ENCODE measurements around the gene RPS3. TPM values are rescaled to one million over a fixed set of nuclear protein-coding genes. Genes with fewer than 3 reads are reported as not detected.

The RPS3 gene
- total and polyA plus RNA-seq, 2 of the 13 experiments (the other 11 are each of a cell fraction or from before 2014, with no cell fraction given), result 2,143 to 3,616 TPM

DNA sequence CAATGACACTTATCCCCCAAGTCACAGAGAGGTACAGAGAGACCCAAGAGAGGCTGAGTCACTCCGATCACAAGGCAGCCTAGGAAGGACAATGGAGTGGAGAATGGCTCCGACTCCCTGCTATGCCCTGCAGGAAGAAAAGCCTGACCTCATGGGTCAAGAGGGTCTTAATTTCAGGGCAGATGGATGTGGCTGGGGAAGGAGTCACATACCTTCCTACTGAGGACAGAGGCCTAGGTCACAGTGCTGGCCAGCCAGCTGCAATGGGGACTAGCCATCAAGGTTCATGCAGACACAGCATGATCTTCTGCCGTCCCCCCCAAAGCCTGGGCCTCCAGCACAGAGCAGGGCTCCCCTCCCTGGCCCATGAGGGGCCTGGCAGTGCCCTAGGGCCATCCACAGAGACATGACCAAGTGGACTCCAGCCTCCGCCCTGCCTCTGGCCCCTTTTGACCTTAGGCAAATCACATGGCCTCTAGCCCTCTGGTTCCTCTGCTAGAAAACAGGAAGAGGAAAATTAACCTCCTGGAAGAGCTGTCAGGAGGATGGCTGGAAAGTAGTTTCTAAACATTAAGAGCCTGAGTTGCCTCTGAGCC, 49.7 kb upstream of the RPS3 start (continued):
- TF ChIP-seq, protein P1, sequence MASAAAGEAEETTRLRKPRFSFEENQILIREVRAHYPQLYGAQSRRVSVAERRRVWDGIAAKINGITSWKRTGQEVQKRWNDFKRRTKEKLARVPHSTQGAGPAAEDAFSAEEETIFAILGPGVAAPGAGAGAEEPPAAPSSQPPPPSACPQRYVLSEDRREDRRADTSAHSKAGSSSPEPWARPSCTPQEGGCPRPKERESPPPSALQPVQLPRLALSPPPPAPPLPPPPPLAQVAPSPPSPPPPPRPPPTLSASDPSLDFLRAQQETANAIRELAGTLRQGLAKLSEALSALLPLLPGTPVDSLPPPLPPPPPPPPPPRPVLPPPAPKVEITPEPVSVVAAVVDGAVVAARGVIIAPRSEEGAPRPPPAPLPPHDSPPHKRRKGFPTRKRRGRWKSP (CRISPR knock-in tag; IDR thresholded peaks at IDR 0.05), result no peak
- no peak for TF ChIP-seq ZNF251 (CRISPR knock-in tag; IDR thresholded peaks at IDR 0.05)
- TF ChIP-seq, protein P2, sequence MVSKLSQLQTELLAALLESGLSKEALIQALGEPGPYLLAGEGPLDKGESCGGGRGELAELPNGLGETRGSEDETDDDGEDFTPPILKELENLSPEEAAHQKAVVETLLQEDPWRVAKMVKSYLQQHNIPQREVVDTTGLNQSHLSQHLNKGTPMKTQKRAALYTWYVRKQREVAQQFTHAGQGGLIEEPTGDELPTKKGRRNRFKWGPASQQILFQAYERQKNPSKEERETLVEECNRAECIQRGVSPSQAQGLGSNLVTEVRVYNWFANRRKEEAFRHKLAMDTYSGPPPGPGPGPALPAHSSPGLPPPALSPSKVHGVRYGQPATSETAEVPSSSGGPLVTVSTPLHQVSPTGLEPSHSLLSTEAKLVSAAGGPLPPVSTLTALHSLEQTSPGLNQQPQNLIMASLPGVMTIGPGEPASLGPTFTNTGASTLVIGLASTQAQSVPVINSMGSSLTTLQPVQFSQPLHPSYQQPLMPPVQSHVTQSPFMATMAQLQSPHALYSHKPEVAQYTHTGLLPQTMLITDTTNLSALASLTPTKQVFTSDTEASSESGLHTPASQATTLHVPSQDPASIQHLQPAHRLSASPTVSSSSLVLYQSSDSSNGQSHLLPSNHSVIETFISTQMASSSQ (IDR thresholded peaks at IDR 0.05; ENCODE audit: low read depth), result no peak
- TF ChIP-seq, protein P2 (CRISPR knock-in tag; IDR thresholded peaks at IDR 0.05; ENCODE audit: borderline replicate concordance), result no peak
- TF ChIP-seq, protein P3, sequence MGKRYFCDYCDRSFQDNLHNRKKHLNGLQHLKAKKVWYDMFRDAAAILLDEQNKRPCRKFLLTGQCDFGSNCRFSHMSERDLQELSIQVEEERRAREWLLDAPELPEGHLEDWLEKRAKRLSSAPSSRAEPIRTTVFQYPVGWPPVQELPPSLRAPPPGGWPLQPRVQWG (CRISPR knock-in tag; IDR thresholded peaks at IDR 0.05; ENCODE audit: borderline replicate concordance, low read depth), result no peak
- no peak for TF ChIP-seq MIER2 (CRISPR knock-in tag; IDR thresholded peaks at IDR 0.05)
- TF ChIP-seq RARA (CRISPR knock-in tag; IDR thresholded peaks at IDR 0.05), result peak; percentile 77
- TF ChIP-seq, protein P4, sequence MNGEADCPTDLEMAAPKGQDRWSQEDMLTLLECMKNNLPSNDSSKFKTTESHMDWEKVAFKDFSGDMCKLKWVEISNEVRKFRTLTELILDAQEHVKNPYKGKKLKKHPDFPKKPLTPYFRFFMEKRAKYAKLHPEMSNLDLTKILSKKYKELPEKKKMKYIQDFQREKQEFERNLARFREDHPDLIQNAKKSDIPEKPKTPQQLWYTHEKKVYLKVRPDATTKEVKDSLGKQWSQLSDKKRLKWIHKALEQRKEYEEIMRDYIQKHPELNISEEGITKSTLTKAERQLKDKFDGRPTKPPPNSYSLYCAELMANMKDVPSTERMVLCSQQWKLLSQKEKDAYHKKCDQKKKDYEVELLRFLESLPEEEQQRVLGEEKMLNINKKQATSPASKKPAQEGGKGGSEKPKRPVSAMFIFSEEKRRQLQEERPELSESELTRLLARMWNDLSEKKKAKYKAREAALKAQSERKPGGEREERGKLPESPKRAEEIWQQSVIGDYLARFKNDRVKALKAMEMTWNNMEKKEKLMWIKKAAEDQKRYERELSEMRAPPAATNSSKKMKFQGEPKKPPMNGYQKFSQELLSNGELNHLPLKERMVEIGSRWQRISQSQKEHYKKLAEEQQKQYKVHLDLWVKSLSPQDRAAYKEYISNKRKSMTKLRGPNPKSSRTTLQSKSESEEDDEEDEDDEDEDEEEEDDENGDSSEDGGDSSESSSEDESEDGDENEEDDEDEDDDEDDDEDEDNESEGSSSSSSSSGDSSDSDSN (CRISPR knock-in tag; IDR thresholded peaks at IDR 0.05), result no peak
- TF ChIP-seq ZNF30 (CRISPR knock-in tag; IDR thresholded peaks at IDR 0.05), result no peak
- no peak for TF ChIP-seq STAT5B (CRISPR knock-in tag; IDR thresholded peaks at IDR 0.05)
- TF ChIP-seq ZNF660 (CRISPR knock-in tag; IDR thresholded peaks at IDR 0.05; ENCODE audit: borderline replicate concordance, low read depth), result no peak
- no peak for TF ChIP-seq SP5 (CRISPR knock-in tag; IDR thresholded peaks at IDR 0.05; ENCODE audit: borderline replicate concordance, low read depth)
- TF ChIP-seq NRL (CRISPR knock-in tag; IDR thresholded peaks at IDR 0.05; ENCODE audit: borderline replicate concordance), result no peak
- TF ChIP-seq, protein P5, sequence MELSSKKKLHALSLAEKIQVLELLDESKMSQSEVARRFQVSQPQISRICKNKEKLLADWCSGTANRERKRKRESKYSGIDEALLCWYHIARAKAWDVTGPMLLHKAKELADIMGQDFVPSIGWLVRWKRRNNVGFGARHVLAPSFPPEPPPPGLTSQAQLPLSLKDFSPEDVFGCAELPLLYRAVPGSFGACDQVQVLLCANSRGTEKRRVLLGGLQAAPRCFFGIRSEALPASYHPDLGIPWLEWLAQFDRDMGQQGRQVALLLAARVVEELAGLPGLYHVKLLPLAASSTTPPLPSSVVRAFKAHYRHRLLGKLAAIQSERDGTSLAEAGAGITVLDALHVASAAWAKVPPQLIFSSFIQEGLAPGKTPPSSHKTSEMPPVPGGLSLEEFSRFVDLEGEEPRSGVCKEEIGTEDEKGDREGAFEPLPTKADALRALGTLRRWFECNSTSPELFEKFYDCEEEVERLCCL (CRISPR knock-in tag; IDR thresholded peaks at IDR 0.05; ENCODE audit: borderline replicate concordance), result no peak
- TF ChIP-seq PAWR (CRISPR knock-in tag; IDR thresholded peaks at IDR 0.05; ENCODE audit: borderline replicate concordance), result no peak
- TF ChIP-seq ZNF543 (CRISPR knock-in tag; IDR thresholded peaks at IDR 0.05), result no peak
- no peak for TF ChIP-seq ZNF768 (CRISPR knock-in tag; IDR thresholded peaks at IDR 0.05)
- TF ChIP-seq ONECUT2 (CRISPR knock-in tag; IDR thresholded peaks at IDR 0.05), result no peak
- TF ChIP-seq, protein P6, sequence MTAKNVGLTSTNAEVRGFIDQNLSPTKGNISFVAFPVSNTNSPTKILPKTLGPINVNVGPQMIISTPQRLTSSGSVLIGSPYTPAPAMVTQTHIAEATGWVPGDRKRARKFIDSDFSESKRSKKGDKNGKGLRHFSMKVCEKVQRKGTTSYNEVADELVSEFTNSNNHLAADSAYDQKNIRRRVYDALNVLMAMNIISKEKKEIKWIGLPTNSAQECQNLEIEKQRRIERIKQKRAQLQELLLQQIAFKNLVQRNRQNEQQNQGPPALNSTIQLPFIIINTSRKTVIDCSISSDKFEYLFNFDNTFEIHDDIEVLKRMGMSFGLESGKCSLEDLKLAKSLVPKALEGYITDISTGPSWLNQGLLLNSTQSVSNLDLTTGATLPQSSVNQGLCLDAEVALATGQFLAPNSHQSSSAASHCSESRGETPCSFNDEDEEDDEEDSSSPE (CRISPR knock-in tag; IDR thresholded peaks at IDR 0.05), result no peak
- no peak for TF ChIP-seq NFYC (CRISPR knock-in tag; IDR thresholded peaks at IDR 0.05)

Measured in HepG2 (cell line).